OCI-LY7 (cell line): ENCODE measurements around the gene ITM2B.

Experiments
- EZH2phosphoT487 ChIP-seq: fragments of 200-600 bp; sonication (generic); IDR thresholded peaks from 2 replicates; pipeline ENCODE4 v1.6.1; 2018; ENCODE audit warnings: low read depth, borderline replicate concordance, mild to moderate bottlenecking, mixed run types, antibody characterized with exemption, low read length, moderate library complexity, mixed read lengths
- TF ChIP-seq, protein P1 (sequence below): fragments of 200-600 bp; sonication (generic); conservative IDR thresholded peaks from 2 replicates; pipeline ENCODE4 v1.5.1; 2014; ENCODE audit warnings: mild to moderate bottlenecking, antibody characterized with exemption, low read length, moderate library complexity, mixed read lengths

DNA sequence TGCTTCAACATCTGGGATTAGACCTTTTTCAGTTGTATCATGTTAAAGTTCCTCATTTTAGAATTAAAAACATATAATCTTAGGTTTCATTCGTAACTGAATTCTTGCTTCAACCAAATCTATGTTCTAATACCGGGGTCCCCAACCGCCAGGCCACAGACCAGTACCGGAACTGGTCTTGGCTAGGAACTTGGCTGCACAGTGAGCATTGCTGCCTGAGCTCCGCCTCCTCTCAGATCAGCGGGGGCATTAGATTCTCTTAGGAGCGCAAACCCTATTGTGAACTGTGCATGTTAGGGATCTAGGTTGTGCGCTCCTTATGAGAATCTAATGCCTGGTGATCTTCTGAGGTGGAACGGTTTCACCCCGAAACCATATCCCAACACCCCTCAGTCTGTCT, 19.2 kb downstream of the ITM2B start:
- TF ChIP-seq, protein P1, sequence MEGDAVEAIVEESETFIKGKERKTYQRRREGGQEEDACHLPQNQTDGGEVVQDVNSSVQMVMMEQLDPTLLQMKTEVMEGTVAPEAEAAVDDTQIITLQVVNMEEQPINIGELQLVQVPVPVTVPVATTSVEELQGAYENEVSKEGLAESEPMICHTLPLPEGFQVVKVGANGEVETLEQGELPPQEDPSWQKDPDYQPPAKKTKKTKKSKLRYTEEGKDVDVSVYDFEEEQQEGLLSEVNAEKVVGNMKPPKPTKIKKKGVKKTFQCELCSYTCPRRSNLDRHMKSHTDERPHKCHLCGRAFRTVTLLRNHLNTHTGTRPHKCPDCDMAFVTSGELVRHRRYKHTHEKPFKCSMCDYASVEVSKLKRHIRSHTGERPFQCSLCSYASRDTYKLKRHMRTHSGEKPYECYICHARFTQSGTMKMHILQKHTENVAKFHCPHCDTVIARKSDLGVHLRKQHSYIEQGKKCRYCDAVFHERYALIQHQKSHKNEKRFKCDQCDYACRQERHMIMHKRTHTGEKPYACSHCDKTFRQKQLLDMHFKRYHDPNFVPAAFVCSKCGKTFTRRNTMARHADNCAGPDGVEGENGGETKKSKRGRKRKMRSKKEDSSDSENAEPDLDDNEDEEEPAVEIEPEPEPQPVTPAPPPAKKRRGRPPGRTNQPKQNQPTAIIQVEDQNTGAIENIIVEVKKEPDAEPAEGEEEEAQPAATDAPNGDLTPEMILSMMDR = no peak
- no peak for TF ChIP-seq EZH2phosphoT487
